Head of caudate nucleus (tissue), 42 donors: ENCODE data around the gene LDLRAD1.
"Not testable (repeated sequence)": the region's sequence is repeated elsewhere in the genome, so short reads cannot be mapped to it uniquely, and the experiment has no call there.

Experiments
- DNase-seq, 42 donors: peaks; one replicate each; pipeline versions ENCODE4 v3.0.0 to v3.0.0-alpha.2; 2020 to 2021; ENCODE audit warnings: mixed read lengths in 7 of 42
- intact Hi-C: fragments of 100-400 bp; cut with DNase I; formaldehyde crosslinking; loops from one replicate; pipeline ENCODE4 v1.15.0; 2022

Gene LDLRAD1

GRCh38 chr1:54017979-54018378 lies at the start of gene LDLRAD1:
Gene LDLRAD1, minus strand, starts transcription at chr1:54018186. Its CDS starts 74 bp downstream, at chr1:54018112.
- intact Hi-C loops: no loop called here
- peak in 4 of 42 donors; percentile 9 to 22 (median 13) for DNase-seq

DNA sequence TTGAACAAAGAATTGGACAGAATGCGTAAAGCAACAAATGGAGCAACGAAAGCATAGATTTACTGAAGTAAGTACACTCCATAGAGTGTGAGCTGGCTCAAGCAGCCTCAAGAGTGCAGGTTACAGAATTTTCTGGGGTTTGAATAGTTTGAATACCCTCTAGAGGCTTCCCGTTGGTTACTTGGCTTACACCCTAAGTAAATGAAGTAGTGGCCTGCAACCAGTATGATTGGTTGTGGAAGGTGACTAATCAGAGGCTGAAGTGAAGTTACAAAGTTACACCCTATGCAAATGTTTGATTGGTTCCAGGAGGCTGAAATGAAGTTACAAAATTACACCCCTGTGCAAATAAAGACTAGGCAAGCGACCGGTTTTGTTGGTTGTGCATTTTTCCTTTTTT lies 46.3 kb upstream of the LDLRAD1 start:
- no peak for DNase-seq
- intact Hi-C loops: no loop called here

DNA sequence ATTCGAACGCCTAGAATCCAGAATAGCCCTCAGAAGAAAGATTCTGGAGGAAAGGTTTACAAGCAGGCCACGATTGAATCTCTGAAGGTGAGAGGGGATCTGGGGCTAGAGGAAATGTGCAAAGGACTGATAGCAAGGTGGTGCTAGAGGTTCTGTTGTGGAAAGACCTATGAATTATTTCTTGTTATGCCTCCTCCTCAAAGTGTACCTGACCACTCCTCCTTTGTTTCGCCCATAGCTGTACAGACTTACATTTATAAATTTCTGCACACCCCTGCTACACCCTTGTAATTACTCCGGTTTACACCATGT lies 36.4 kb upstream of the LDLRAD1 start:
- no peak for DNase-seq
- intact Hi-C loops: loop anchor here (10.0 kb wide), 2 partner anchors 110 to 710 kb away; partner anchors contain the start of genes IFT25, LRRC42 and PARS2

DNA sequence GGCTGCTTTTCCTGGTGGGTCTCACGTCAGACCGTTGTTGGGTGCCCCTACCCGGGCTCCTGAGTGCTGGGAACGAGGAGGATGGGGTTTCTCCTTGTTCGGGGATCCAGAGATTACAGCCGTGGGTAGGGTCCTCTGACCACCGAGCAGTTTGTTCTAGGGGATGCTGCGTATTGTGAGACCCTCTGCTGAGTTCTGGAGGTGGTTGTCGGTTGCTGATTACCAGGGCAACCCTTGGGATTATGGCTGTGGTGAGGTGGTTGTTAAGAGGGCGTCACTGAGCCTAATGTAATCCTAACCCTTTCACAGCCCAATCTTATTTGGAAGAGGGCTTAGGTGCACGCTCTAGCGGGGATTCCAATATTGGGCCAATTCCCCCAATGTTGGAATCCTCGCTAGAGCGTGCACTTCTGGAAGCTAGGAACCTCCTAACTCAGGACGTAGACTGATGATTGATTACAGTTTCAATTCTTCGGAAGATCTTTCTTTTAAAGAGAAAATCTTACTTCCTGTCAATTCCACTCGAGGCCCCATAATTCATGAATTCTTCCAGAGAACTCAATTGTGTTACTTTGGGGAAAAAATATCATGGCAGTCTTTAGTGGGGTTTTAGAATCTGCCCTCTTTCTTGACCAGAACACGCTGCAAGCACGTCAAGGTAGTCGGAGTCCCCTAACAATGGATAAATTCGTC lies 35.9 kb upstream of the LDLRAD1 start:
- intact Hi-C loops: loop anchor here (1.0 to 10.0 kb wide), 3 partner anchors 109 to 711 kb away; partner anchors contain the start of genes IFT25, LRRC42, NDC1 and PARS2

DNA sequence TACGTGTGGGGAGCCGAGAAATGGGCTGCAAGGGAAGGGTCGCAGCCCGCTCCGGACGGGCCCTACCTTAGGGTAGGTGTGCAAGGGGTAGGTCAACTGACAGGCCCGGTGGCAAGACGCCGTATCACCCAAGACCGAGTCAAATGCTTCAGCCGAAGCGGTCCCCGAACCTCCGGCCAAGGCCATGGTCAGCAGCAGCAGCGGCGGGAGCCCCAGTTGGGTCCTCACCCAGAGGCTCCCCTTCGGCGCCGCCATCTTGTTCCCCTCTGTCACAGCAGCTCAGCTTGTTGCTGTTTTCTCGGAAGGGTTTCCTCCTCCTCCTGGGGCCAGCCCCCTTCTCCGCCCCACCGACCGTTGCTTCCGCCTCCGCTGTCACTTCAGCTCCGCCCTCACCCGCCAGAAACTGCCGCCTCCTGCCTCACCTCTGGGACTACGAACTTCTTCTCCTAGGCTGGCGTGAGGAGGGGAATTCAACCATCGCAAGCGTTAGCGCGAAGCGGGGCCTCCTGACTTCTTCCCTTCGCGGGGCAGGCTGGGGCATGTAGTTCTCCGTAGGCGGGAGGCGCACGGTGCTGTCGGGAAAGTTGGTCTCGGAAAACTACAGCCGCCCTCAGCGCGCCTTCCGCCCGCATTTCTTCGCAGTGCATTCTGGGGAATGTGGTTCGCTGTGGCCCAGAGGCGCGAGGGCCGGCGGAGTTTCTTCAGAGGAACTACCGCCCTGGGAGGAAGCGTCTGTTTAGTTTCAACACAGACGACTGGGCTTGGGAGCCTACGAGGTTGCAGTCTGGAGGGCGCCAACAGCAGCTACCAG lies 35.2 kb upstream of the LDLRAD1 start, which contains the start of the genes TCEANC2 and TMEM59:
TCEANC2 (plus strand) TSS at position 675 of the 811 bp plus-strand sequence. CDS start 815 bp downstream, outside the sequence.
TMEM59 (minus strand) TSS at position 271 of the 811 bp plus-strand sequence; CDS start at position 255, 16 bp downstream.
- intact Hi-C loops: loop anchor here (1.0 to 10.0 kb wide), 3 partner anchors 108 to 712 kb away; partner anchors contain the start of genes IFT25, LRRC42, NDC1 and PARS2

More for the DNA sequence above, 35.9 kb upstream of the LDLRAD1 start:
- peak in 3 of 42 donors; percentile 18 to 21 (median 20) for DNase-seq

DNA sequence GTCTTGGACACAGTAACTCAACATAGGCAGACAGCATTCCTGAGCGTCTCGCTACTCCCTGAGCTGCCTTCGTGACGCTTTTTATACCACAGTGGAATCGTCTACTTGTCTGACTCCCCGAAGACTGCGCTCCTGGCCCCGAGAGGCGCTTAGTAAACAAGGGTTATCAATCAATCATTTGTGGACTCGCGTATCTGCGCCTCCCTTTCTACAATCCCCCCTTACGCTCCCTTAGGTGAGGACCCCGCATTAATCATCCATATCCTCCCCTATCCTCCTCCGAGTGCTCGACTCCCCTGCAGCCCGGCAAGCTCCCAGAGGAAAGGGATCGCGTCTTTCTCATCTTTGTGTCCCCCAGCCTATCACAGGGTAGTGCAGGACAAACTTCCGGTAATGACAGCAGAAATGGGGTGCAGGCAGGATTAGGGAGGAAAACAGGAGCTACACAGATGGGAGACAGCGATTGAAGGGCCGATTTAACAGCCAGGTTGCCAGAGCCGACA lies 34.5 kb upstream of the LDLRAD1 start:
- peak in 30 of 42 donors; percentile 17 to 62 (median 36) for DNase-seq
- intact Hi-C loops: loop anchor here (10.0 kb wide), 2 partner anchors 108 to 712 kb away; partner anchors contain the start of genes IFT25, LRRC42 and PARS2

More for the DNA sequence above, 35.2 kb upstream of the LDLRAD1 start, which contains the start of the genes TCEANC2 and TMEM59:
- DNase-seq: peak; percentile 95 to 99 (median 98)

GRCh38 chr1:54051933-54052430 lies 34.0 kb upstream of the LDLRAD1 start:
- no peak for DNase-seq
- intact Hi-C loops: loop anchor here (10.0 kb wide), 2 partner anchors 107 to 713 kb away; partner anchors contain the start of genes IFT25, LRRC42 and PARS2

GRCh38 chr1:54050435-54050834 lies 32.4 kb upstream of the LDLRAD1 start:
- DNase-seq: not testable (repeated sequence)
- intact Hi-C loops: loop anchor here (10.0 kb wide), 2 partner anchors 106 to 714 kb away; partner anchors contain the start of genes IFT25, LRRC42 and PARS2

- no peak for DNase-seq
- intact Hi-C loops: no loop called here
Observed at GRCh38 chr1:54047384-54048305, 29.7 kb upstream of the LDLRAD1 start.

DNA sequence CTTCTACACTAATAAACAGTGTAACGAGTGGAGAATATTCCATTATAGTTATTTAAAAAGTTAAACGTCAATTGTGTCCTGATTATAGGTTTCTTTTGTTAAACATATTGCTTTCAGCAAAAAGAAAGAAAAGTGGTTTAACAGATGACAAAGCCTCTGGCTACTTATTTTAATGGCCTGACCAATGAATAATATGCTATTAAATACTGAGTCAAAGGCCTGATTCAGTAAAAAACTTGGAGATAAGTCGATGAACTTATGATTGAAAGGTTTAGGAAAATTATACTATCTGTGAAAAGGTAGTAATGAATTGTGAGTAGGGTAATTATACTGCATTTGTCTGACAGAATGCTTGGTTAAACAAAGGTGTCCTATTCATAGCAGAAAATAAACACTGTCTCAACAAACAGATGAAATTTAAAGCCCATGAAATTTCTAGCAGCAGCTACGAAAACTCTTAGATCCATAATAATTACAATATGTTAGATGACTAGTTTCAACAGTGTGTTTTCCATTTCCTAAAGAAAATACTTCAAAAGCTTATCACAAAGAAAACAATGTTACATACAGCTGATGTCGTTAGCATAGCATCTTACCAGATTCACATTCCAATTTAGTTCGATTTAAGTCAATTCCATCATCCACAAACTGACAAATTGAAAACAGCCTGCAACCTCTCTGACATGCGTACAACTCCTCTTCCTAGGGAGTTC lies 28.8 kb upstream of the LDLRAD1 start:
- intact Hi-C loops: no loop called here
- DNase-seq: no peak

GRCh38 chr1:54045496-54045895 lies 27.5 kb upstream of the LDLRAD1 start:
- DNase-seq: peak in 12 of 42 donors; percentile 15 to 60 (median 32)
- intact Hi-C loops: no loop called here

DNA sequence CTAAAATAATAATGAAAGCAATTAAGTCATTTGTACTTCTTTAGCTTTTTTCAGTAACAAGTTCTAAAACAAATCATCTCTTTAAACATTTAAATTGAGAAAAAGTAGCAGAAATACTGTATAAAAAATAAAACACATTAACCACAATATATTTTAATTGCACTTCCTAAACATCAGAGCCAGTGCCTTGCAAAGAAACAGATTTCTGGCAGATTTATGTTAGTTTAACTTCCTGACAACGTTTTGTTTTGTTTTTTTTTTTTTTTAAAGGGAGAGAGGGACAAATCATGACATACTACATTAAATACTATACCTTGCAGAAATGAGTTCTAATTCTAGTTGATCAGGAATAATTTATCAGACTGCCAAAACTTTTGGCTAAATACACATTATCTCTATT lies 23.8 kb upstream of the LDLRAD1 start:
- intact Hi-C loops: no loop called here
- DNase-seq: no peak

DNA sequence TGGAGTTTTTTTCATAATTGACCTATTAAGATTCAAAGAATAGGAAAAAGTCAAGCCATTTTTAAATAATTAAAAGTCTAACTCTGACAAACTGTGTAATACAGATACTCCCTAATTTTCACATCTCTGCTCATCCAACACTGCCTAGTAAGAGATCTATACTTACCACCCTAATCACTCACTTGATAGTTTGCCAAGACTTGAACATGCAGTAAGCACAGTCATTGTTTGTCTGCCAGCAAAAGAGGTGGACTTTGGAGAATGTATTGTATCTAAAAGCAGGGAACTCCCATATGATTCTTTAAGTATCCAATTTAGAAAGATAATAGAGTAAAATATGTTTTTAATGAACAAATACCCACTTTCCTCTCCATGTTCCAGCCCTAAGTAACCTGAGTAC lies 19.5 kb upstream of the LDLRAD1 start:
- no peak for DNase-seq
- intact Hi-C loops: no loop called here

GRCh38 chr1:54028306-54029251 lies 10.6 kb upstream of the LDLRAD1 start:
- intact Hi-C loops: no loop called here

GRCh38 chr1:54027848-54028247 lies 9.9 kb upstream of the LDLRAD1 start:
- intact Hi-C loops: no loop called here
- peak in 2 of 42 donors; percentile 13 to 32 for DNase-seq

More at GRCh38 chr1:54028306-54029251, 10.6 kb upstream of the LDLRAD1 start:
- peak in 13 of 42 donors; percentile 11 to 61 (median 35) for DNase-seq

- DNase-seq, intact Hi-C loops: not testable (repeated sequence)
Observed at GRCh38 chr1:54024811-54025210, 6.8 kb upstream of the LDLRAD1 start.
